ENCODE data around the gene SMPD3.

SMPD3 gene

GRCh38 chr16:68331879-68332410 lies 116.4 kb downstream of the SMPD3 start:
- no peak for DNase-seq (ENCODE audit: low read depth)

GRCh38 chr16:68328860-68329390 lies 119.4 kb downstream of the SMPD3 start:
- DNase-seq (ENCODE audit: low read depth) = no peak

- DNase-seq (ENCODE audit: low read depth) = peak; percentile 50
Observed at GRCh38 chr16:68328151-68328859, 120.0 kb downstream of the SMPD3 start.

GRCh38 chr16:68324780-68325357 lies 123.4 kb downstream of the SMPD3 start:
- no peak for DNase-seq (ENCODE audit: low read depth)

- no peak for DNase-seq (ENCODE audit: low read depth)
Observed at GRCh38 chr16:68324336-68324735, 124.0 kb downstream of the SMPD3 start.

GRCh38 chr16:68319185-68319908 lies 129.0 kb downstream of the SMPD3 start:
- no peak for DNase-seq (ENCODE audit: low read depth)

GRCh38 chr16:68313116-68313515 lies 135.2 kb downstream of the SMPD3 start:
- DNase-seq (ENCODE audit: low read depth) = no peak

- DNase-seq (ENCODE audit: low read depth) = peak; percentile 83
Observed at GRCh38 chr16:68310774-68311511, 137.4 kb downstream of the SMPD3 start, which contains the start of the genes PRMT7 and SLC7A6OS. TSS of gene PRMT7 (plus strand) at chr16:68311019. CDS start at chr16:68315980, 4,961 bp downstream. TSS of gene SLC7A6OS (minus strand) at chr16:68310946. CDS start at chr16:68310926, 20 bp downstream.

GRCh38 chr16:68310437-68310773 lies 137.9 kb downstream of the SMPD3 start:
- no peak for DNase-seq (ENCODE audit: low read depth)

- DNase-seq (ENCODE audit: low read depth) = no peak
Observed at GRCh38 chr16:68309799-68310198, 138.5 kb downstream of the SMPD3 start.

Measured in stimulated activated CD8-positive, alpha-beta memory T cell treated with anti-CD3 and anti-CD28 coated beads, Interleukin-12 subunit alpha, Interleukin-12 subunit beta, amount 100 ng/mL, for 4 hours (primary cell).